Omental fat pad (tissue), 4 donors: ENCODE measurements around the gene SDK1. TPM values are rescaled to one million over a fixed set of nuclear protein-coding genes. Genes with fewer than 3 reads are reported as not detected.

Experiments used
- ATAC-seq: fragments of 150-250 bp; one replicate; pipeline ENCODE4 v1.9.1; 2016; ENCODE audit warnings: mild to moderate bottlenecking, moderate library complexity; ENCODE audit not compliant: low FRiP score
- DNase-seq: peaks from one replicate; pipeline ENCODE4 v3.0.0-alpha.2; 2019; ENCODE audit warnings: low spot score
- CTCF ChIP-seq, 3 donors: fragments of 450-650 bp; IDR thresholded peaks; one replicate each; pipeline ENCODE4 v1.5.1; 2016 to 2017; ENCODE audit warnings: antibody characterized with exemption in 3 of 3, mild to moderate bottlenecking in 3 of 3, moderate library complexity in 2 of 3
- total RNA-seq, 4 donors: library from RNA; depleted of rRNA; stranded (reverse); fragments of >200 nt; gene quantifications; one replicate each; pipeline ENCODE4 v1.1.0, GENCODE V29; 2016

The SDK1 gene
- total RNA-seq, 4 donors from 2014 or later = 2.5 to 14.7 (median 5.4) TPM

DNA sequence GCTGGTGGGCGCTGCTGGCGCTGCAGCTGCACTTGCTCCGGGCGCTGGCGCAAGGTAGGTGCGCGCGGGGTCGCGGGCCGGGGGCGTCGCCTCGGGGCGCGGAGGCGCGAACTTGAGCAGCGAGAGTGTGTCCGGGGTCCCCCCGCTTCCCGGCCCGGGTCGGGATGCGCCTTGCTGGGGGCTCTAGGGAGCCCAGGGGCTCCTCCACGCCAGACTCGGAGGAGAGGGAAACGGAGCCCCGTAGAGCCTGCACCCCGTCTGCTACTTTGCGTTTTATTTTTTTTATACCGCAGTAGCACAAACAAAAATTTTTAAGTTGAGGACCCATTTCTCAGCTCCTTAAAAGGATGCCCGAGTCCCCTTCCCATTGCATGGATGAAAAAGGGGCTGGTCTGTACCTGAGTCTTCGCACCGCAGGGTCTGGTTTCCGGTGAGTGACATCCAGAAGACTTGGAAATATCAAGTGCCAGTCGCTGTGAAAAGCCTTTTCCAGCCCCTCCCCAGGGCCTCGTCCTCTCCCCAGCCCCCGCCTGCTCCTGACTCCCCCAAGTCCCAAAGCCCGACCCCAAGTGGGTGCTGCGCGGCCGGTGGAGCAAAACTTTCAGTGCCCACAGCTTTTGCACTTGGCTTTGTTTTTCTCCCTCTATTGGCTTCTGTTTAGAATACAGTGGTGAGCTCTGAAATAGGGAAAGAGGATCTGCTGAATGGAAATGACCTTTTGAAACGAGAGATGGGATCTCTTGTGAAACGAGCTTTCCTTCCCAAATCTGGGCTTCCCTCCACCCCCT lies 973 bp downstream of the SDK1 start:
- no peak for TF ChIP-seq CTCF (IDR thresholded peaks at IDR 0.05)
- ATAC-seq = peak; percentile 16
- no peak for DNase-seq

GRCh38 chr7:3302681-3303320 lies 1.7 kb downstream of the SDK1 start:
- no peak for TF ChIP-seq CTCF (IDR thresholded peaks at IDR 0.05)
- DNase-seq (no peak), ATAC-seq (no peak)

- ATAC-seq (no peak), DNase-seq (no peak)
- TF ChIP-seq CTCF (IDR thresholded peaks at IDR 0.05) = no peak
Measured at GRCh38 chr7:3304131-3304530, 3.1 kb downstream of the SDK1 start.

GRCh38 chr7:3307435-3307834 lies 6.4 kb downstream of the SDK1 start:
- DNase-seq (no peak), ATAC-seq (no peak)
- no peak for TF ChIP-seq CTCF (IDR thresholded peaks at IDR 0.05)

GRCh38 chr7:3309140-3309539 lies 8.1 kb downstream of the SDK1 start:
- no peak for TF ChIP-seq CTCF (IDR thresholded peaks at IDR 0.05)
- no peak for DNase-seq
- no peak for ATAC-seq

DNA sequence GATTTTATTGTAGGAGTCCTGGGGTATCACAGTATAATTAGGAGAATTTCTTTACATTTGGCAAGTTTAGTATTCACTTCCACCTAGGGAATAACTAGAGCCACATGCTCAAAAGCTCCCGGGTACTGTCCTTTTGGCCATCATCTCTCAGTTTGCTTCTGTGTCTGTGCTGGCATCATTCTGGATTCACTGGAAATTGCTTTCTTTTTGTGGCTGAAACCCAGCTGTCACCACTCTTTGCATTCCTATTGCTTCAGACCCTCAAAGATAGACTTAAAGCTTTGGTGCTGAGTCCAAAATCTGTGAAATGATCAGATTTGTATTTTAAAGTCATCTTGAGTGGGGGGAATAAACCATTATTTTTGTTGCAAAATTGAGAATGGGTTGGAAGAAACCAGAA lies 8.9 kb downstream of the SDK1 start:
- no peak for TF ChIP-seq CTCF (IDR thresholded peaks at IDR 0.05)
- no peak for DNase-seq
- ATAC-seq = no peak

GRCh38 chr7:3310884-3311283 lies 9.8 kb downstream of the SDK1 start:
- TF ChIP-seq CTCF (IDR thresholded peaks at IDR 0.05) = no peak
- DNase-seq (no peak), ATAC-seq (no peak)
